GM06990 (cell line): ENCODE results near the gene AFF3.

ENCODE experiments used
- DNase-seq: peaks from one replicate; pipeline ENCODE4 v3.0.0-alpha.2; 2011; ENCODE audit not compliant: insufficient read length; ENCODE audit errors: extremely low read depth
- H3K27me3 ChIP-seq: replicated peaks from 2 replicates; pipeline ENCODE4 v1.6.0; 2011; ENCODE audit warnings: low read length; ENCODE audit not compliant: control insufficient read depth, insufficient read depth
- H3K36me3 ChIP-seq: 2 replicates; pipeline ENCODE4 v1.5.1; 2011; ENCODE audit warnings: low read length; ENCODE audit not compliant: control insufficient read depth, insufficient read depth
- H3K4me3 ChIP-seq: replicated peaks from 2 replicates; pipeline ENCODE4 v1.5.1; 2011; ENCODE audit warnings: low read depth, mild to moderate bottlenecking, control low read depth, low read length
- CTCF ChIP-seq: IDR thresholded peaks from 2 replicates; pipeline ENCODE4 v1.5.1; 2011; ENCODE audit warnings: low read length, control low read depth, mild to moderate bottlenecking, inconsistent platforms; ENCODE audit not compliant: insufficient read depth, poor library complexity, severe bottlenecking

The AFF3 gene

GRCh38 chr2:99793022-99793421 lies 349.4 kb downstream of the AFF3 start:
- TF ChIP-seq CTCF: no peak

GRCh38 chr2:99789849-99790248 lies 352.5 kb downstream of the AFF3 start:
- H3K36me3 ChIP-seq: no peaks in the 10 kb centered on the region
- no peak overlapping the region for H3K4me3 ChIP-seq
- no peak for TF ChIP-seq CTCF
- H3K27me3 ChIP-seq: no peaks in the 10 kb centered on the region
- DNase-seq: no peak

More at GRCh38 chr2:99793022-99793421, 349.4 kb downstream of the AFF3 start:
- Histone ChIP-seq H3K36me3 (no peaks in the 10 kb centered on the region), H3K27me3 (no peaks in the 10 kb centered on the region), H3K4me3 (no peak overlapping the region)
- DNase-seq: no peak

- no peak for TF ChIP-seq CTCF
- H3K27me3 ChIP-seq: no peaks in the 10 kb centered on the region
- no peaks in the 10 kb centered on the region for H3K36me3 ChIP-seq
- no peak overlapping the region for H3K4me3 ChIP-seq
- DNase-seq: no peak
Observed at GRCh38 chr2:99787769-99788382, 354.5 kb downstream of the AFF3 start.

GRCh38 chr2:99786636-99787390 lies 355.6 kb downstream of the AFF3 start:
- DNase-seq: no peak
- TF ChIP-seq CTCF: no peak

GRCh38 chr2:99784946-99785345 lies 357.4 kb downstream of the AFF3 start:
- DNase-seq: no peak
- TF ChIP-seq CTCF: no peak
- H3K36me3 ChIP-seq: no peaks in the 10 kb centered on the region
- no peaks in the 10 kb centered on the region for H3K27me3 ChIP-seq
- H3K4me3 ChIP-seq: no peak overlapping the region

More at GRCh38 chr2:99786636-99787390, 355.6 kb downstream of the AFF3 start:
- Histone ChIP-seq H3K27me3 (no peaks in the 10 kb centered on the region), H3K4me3 (no peak overlapping the region), H3K36me3 (no peaks in the 10 kb centered on the region)
